ENCODE data around the gene ELK1. TPM values are rescaled to one million over a fixed set of nuclear protein-coding genes. Genes with fewer than 3 reads are reported as not detected.
A peak's percentile ranks its signal among the peaks of the same experiment; 100 is the strongest.

Gene ELK1
- polyA plus RNA-seq, 1 donor (not counting 4 experiments of a cell fraction or from before 2014, with no cell fraction given) = 12.9 TPM

- no peaks in the 10 kb centered on the region for H4K20me1 ChIP-seq (ENCODE audit: control insufficient read depth, extremely low read depth, insufficient read depth, low read length)
- DNase-seq (ENCODE audit: low read depth, low spot score) = no peak
- H3K4me3 ChIP-seq (ENCODE audit: control insufficient read depth in 2 of 3, extremely low read depth in 1 of 3, insufficient read depth in 2 of 3, low read depth in 1 of 3, low read length in 3 of 3) = no peak overlapping the region
- H3K4me2 ChIP-seq (ENCODE audit: control insufficient read depth, extremely low read depth, insufficient read depth, low read depth, low read length) = no peak overlapping the region
- no peaks in the 10 kb centered on the region for H3K27me3 ChIP-seq (ENCODE audit: control insufficient read depth, extremely low read depth, insufficient read depth, low read length)
- no peaks in the 10 kb centered on the region for H3K9me3 ChIP-seq (ENCODE audit: control insufficient read depth, low read depth, low read length)
- H2AFZ ChIP-seq (ENCODE audit: control insufficient read depth, low read length) = peak overlapping the region; percentile 51
- TF ChIP-seq EZH2 (IDR thresholded peaks at IDR 0.05; ENCODE audit: low read length) = no peak
- TF ChIP-seq, protein P1, sequence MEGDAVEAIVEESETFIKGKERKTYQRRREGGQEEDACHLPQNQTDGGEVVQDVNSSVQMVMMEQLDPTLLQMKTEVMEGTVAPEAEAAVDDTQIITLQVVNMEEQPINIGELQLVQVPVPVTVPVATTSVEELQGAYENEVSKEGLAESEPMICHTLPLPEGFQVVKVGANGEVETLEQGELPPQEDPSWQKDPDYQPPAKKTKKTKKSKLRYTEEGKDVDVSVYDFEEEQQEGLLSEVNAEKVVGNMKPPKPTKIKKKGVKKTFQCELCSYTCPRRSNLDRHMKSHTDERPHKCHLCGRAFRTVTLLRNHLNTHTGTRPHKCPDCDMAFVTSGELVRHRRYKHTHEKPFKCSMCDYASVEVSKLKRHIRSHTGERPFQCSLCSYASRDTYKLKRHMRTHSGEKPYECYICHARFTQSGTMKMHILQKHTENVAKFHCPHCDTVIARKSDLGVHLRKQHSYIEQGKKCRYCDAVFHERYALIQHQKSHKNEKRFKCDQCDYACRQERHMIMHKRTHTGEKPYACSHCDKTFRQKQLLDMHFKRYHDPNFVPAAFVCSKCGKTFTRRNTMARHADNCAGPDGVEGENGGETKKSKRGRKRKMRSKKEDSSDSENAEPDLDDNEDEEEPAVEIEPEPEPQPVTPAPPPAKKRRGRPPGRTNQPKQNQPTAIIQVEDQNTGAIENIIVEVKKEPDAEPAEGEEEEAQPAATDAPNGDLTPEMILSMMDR (optimal IDR thresholded peaks at IDR 0.05 in 1 of 3, IDR thresholded peaks at IDR 0.05 in 1 of 3, conservative IDR thresholded peaks at IDR 0.05 in 1 of 3; ENCODE audit: extremely low read depth in 1 of 3, insufficient read depth in 2 of 3, low read length in 3 of 3) = no peak
- H3K9me1 ChIP-seq (ENCODE audit: control insufficient read depth, extremely low read depth, insufficient read depth, low read length) = no peaks in the 10 kb centered on the region
- no peaks in the 10 kb centered on the region for H3K79me2 ChIP-seq (ENCODE audit: control insufficient read depth, insufficient read depth, low read length)
- no peak overlapping the region for H3K27ac ChIP-seq (ENCODE audit: control insufficient read depth, insufficient read depth, low read length)
- H3K36me3 ChIP-seq (ENCODE audit: control insufficient read depth in 2 of 2, extremely low read depth in 1 of 2, insufficient read depth in 2 of 2, low read length in 2 of 2) = no peaks in the 10 kb centered on the region
- dilution Hi-C loops (cut with MboI; ENCODE audit: extremely low pct_ligation_motif_present, low sequenced_read_pairs) = no loop called here
- H3K4me1 ChIP-seq (ENCODE audit: control insufficient read depth, extremely low read depth, insufficient read depth, low read length) = peaks cover 6% of the 10 kb centered on the region
- no peak for FAIRE-seq
- H3K9ac ChIP-seq (ENCODE audit: control insufficient read depth, extremely low read depth, insufficient read depth, low read length) = no peak overlapping the region
These were observed 54.1 kb downstream of the ELK1 start for GRCh38 chrX:47596256-47596655.

GRCh38 chrX:47595716-47596251 is 54.6 kb downstream of the ELK1 start:
- no peak for FAIRE-seq
- Histone ChIP-seq H4K20me1 (ENCODE audit: control insufficient read depth, extremely low read depth, insufficient read depth, low read length) (no peaks in the 10 kb centered on the region), H3K36me3 (ENCODE audit: control insufficient read depth in 2 of 2, extremely low read depth in 1 of 2, insufficient read depth in 2 of 2, low read length in 2 of 2) (no peaks in the 10 kb centered on the region), H3K4me2 (ENCODE audit: control insufficient read depth, extremely low read depth, insufficient read depth, low read depth, low read length) (no peak overlapping the region), H3K4me1 (ENCODE audit: control insufficient read depth, extremely low read depth, insufficient read depth, low read length) (peaks cover 6% of the 10 kb centered on the region), H3K9me1 (ENCODE audit: control insufficient read depth, extremely low read depth, insufficient read depth, low read length) (no peaks in the 10 kb centered on the region), H3K4me3 (ENCODE audit: control insufficient read depth in 2 of 3, extremely low read depth in 1 of 3, insufficient read depth in 2 of 3, low read depth in 1 of 3, low read length in 3 of 3) (no peak overlapping the region), H3K9me3 (ENCODE audit: control insufficient read depth, low read depth, low read length) (no peaks in the 10 kb centered on the region), H3K79me2 (ENCODE audit: control insufficient read depth, insufficient read depth, low read length) (no peaks in the 10 kb centered on the region), H2AFZ (ENCODE audit: control insufficient read depth, low read length) (peak overlapping the region; percentile 51), H3K27me3 (ENCODE audit: control insufficient read depth, extremely low read depth, insufficient read depth, low read length) (no peaks in the 10 kb centered on the region), H3K27ac (ENCODE audit: control insufficient read depth, insufficient read depth, low read length) (no peak overlapping the region), H3K9ac (ENCODE audit: control insufficient read depth, extremely low read depth, insufficient read depth, low read length) (no peak overlapping the region)
- no peak for DNase-seq (ENCODE audit: low read depth, low spot score)
- dilution Hi-C loops (cut with MboI; ENCODE audit: extremely low pct_ligation_motif_present, low sequenced_read_pairs) = no loop called here
- TF ChIP-seq, protein P1 (optimal IDR thresholded peaks at IDR 0.05 in 1 of 3, IDR thresholded peaks at IDR 0.05 in 1 of 3, conservative IDR thresholded peaks at IDR 0.05 in 1 of 3; ENCODE audit: extremely low read depth in 1 of 3, insufficient read depth in 2 of 3, low read length in 3 of 3) = no peak
- TF ChIP-seq EZH2 (IDR thresholded peaks at IDR 0.05; ENCODE audit: low read length) = no peak
